Right atrium auricular region (tissue), 2 donors: ENCODE measurements around the gene TAS1R1. TPM values are rescaled to one million over a fixed set of nuclear protein-coding genes. Genes with fewer than 3 reads are reported as not detected.

Source experiments
- DNase-seq: peaks from one replicate; pipeline ENCODE4 v3.0.0-alpha.2; 2019; ENCODE audit warnings: low spot score
- H3K27ac ChIP-seq, 2 donors: fragments of 200-600 bp; sonication (generic); 1 replicate in 1 of 2; 2 replicates in 1 of 2; pipeline ENCODE4 v1.5.1; 2016 to 2019
- H3K27me3 ChIP-seq, 2 donors: fragments of 200-600 bp; sonication (generic); one replicate each; pipeline versions ENCODE4 v1.5.1 to v1.6.0; 2017 to 2019
- H3K36me3 ChIP-seq: fragments of 200-600 bp; sonication (generic); one replicate; pipeline ENCODE4 v1.5.1; 2016
- H3K4me1 ChIP-seq, 2 donors: fragments of 200-600 bp; sonication (generic); one replicate each; pipeline versions ENCODE4 v1.5.1 to v1.6.0; 2017 to 2019
- H3K4me3 ChIP-seq, 2 donors: fragments of 200-600 bp; sonication (generic); 1 replicate in 1 of 2; 2 replicates in 1 of 2; pipeline ENCODE4 v1.5.1; 2017 to 2019; ENCODE audit warnings: mild to moderate bottlenecking in 1 of 2, moderate library complexity in 1 of 2
- H3K9me3 ChIP-seq, 2 donors: fragments of 200-600 bp; sonication (generic); one replicate each; pipeline ENCODE4 v1.5.1; 2019
- CTCF ChIP-seq, 2 donors: fragments of 200-600 bp; sonication (generic); IDR thresholded peaks; one replicate each; pipeline ENCODE4 v1.5.1; 2019; ENCODE audit warnings: antibody characterized with exemption in 2 of 2
- total RNA-seq, 2 donors: library from RNA; depleted of rRNA; stranded (reverse); fragments of >200 nt; gene quantifications; one replicate each; pipeline ENCODE4 v1.1.0, GENCODE V29; 2016

Gene TAS1R1
- not detected for total RNA-seq

- no peak for DNase-seq
- peaks cover 0 to 21% of the 10 kb centered on the region in 2 donors for H3K4me1 ChIP-seq
- H3K27ac ChIP-seq, result peak within 1 kb of the TSS; percentile 70 to 82
- peaks cover 2% of the 10 kb centered on the region for H3K36me3 ChIP-seq
- H3K9me3 ChIP-seq, result no peaks in the 10 kb centered on the region
- no peaks in the 10 kb centered on the region for H3K27me3 ChIP-seq
- peak within 1 kb of the TSS; percentile 91 to 94 for H3K4me3 ChIP-seq
- no peak for TF ChIP-seq CTCF (IDR thresholded peaks at IDR 0.05)
Observed at GRCh38 chr1:6554907-6555778, at the start of gene TAS1R1. Gene TAS1R1, plus strand, starts transcription at chr1:6555307. Its CDS starts 67 bp downstream, at chr1:6555374.

GRCh38 chr1:6505367-6506209 is 49.5 kb upstream of the TAS1R1 start:
- no peak overlapping the region for H3K27ac ChIP-seq
- H3K4me1 ChIP-seq, result peaks cover 0 to 41% of the 10 kb centered on the region in 2 donors
- no peaks in the 10 kb centered on the region for H3K27me3 ChIP-seq
- H3K9me3 ChIP-seq, result no peaks in the 10 kb centered on the region
- no peaks in the 10 kb centered on the region for H3K36me3 ChIP-seq
- no peak for DNase-seq
- no peak for TF ChIP-seq CTCF (IDR thresholded peaks at IDR 0.05)
- no peak overlapping the region for H3K4me3 ChIP-seq

GRCh38 chr1:6506210-6507036 is 48.7 kb upstream of the TAS1R1 start:
- TF ChIP-seq CTCF (IDR thresholded peaks at IDR 0.05), result no peak

GRCh38 chr1:6507037-6507428 is 48.1 kb upstream of the TAS1R1 start:
- no peak overlapping the region for H3K27ac ChIP-seq
- TF ChIP-seq CTCF (IDR thresholded peaks at IDR 0.05), result no peak
- DNase-seq, result no peak

More at GRCh38 chr1:6506210-6507036, 48.7 kb upstream of the TAS1R1 start:
- Histone ChIP-seq H3K9me3 (no peaks in the 10 kb centered on the region), H3K27me3 (no peaks in the 10 kb centered on the region), H3K4me3 (no peak overlapping the region), H3K27ac (no peak overlapping the region), H3K4me1 (peaks cover 0 to 32% of the 10 kb centered on the region in 2 donors), H3K36me3 (no peaks in the 10 kb centered on the region)
- DNase-seq, result no peak

GRCh38 chr1:6507461-6507911 is 47.6 kb upstream of the TAS1R1 start:
- Histone ChIP-seq H3K4me3 (no peak overlapping the region), H3K9me3 (no peaks in the 10 kb centered on the region), H3K36me3 (no peaks in the 10 kb centered on the region), H3K27me3 (no peaks in the 10 kb centered on the region), H3K4me1 (peaks cover 0 to 22% of the 10 kb centered on the region in 2 donors), H3K27ac (no peak overlapping the region)
- no peak for TF ChIP-seq CTCF (IDR thresholded peaks at IDR 0.05)
- no peak for DNase-seq

More at GRCh38 chr1:6507037-6507428, 48.1 kb upstream of the TAS1R1 start:
- no peaks in the 10 kb centered on the region for H3K9me3 ChIP-seq
- no peaks in the 10 kb centered on the region for H3K36me3 ChIP-seq
- no peak overlapping the region for H3K4me3 ChIP-seq
- peaks cover 0 to 26% of the 10 kb centered on the region in 2 donors for H3K4me1 ChIP-seq
- no peaks in the 10 kb centered on the region for H3K27me3 ChIP-seq
